Testis (tissue), 3 donors: ENCODE results near the gene ISY1. TPM values are rescaled to one million over a fixed set of nuclear protein-coding genes. Genes with fewer than 3 reads are reported as not detected.
"Not testable (repeated sequence)": the region's sequence is repeated elsewhere in the genome, so short reads cannot be mapped to it uniquely, and the experiment has no call there.

Experiments used
- DNase-seq: peaks from one replicate; pipeline ENCODE4 v3.0.0-alpha.2; 2019
- H3K27ac ChIP-seq, 2 donors: fragments of 200-600 bp; sonication (generic); one replicate each; pipeline ENCODE4 v1.5.1; 2019
- H3K27me3 ChIP-seq: fragments of 200-600 bp; sonication (generic); one replicate; pipeline ENCODE4 v1.5.1; 2019
- H3K36me3 ChIP-seq: fragments of 200-600 bp; sonication (generic); one replicate; pipeline ENCODE4 v1.5.1; 2017; ENCODE audit warnings: low read depth; ENCODE audit errors: missing control alignments
- H3K4me1 ChIP-seq: fragments of 200-600 bp; sonication (generic); one replicate; pipeline ENCODE4 v1.5.1; 2019
- H3K4me3 ChIP-seq, 2 donors: fragments of 200-600 bp; sonication (generic); one replicate each; pipeline ENCODE4 v1.5.1; 2017 to 2019
- H3K9me3 ChIP-seq: fragments of 200-600 bp; sonication (generic); one replicate; pipeline ENCODE4 v1.5.1; 2017
- CTCF ChIP-seq, 3 experiments: fragments of 450-650 bp in 2 of 3; fragments of 200-600 bp in 1 of 3; sonication (generic) in 1 of 3; IDR thresholded peaks; one replicate each; pipeline ENCODE4 v1.5.1; 2016 to 2019; ENCODE audit warnings: antibody characterized with exemption in 3 of 3, mild to moderate bottlenecking in 2 of 3, moderate library complexity in 1 of 3
- POLR2A ChIP-seq: fragments of 450-650 bp; IDR thresholded peaks from one replicate; pipeline ENCODE4 v1.6.1; 2017; ENCODE audit warnings: antibody characterized with exemption, mild to moderate bottlenecking, moderate library complexity
- WGBS, 2 donors: methylation state at CpG; one replicate each; pipeline ENCODE4 v1.1.5; 2018; 5-methylcytosine and 5-hydroxymethylcytosine counted together
- intact Hi-C: fragments of 100-400 bp; cut with DNase I; formaldehyde crosslinking; loops from one replicate; pipeline ENCODE4 v1.15.1; 2023; ENCODE audit warnings: low total_unique reads
- polyA plus RNA-seq: library from polyadenylated mRNA; stranded (reverse); fragments of 350-450 nt; fragmentation: Illumina TruSeq; extraction: RNeasy Lipid Tissue Mini Kit (QIAGEN cat#74804); gene quantifications from one replicate; pipeline ENCODE4 v1.2.3, GENCODE V29; 2014; ENCODE audit warnings: low read depth, low replicate concordance; ENCODE audit not compliant: insufficient read depth
- total RNA-seq, 2 donors: library from RNA; depleted of rRNA; stranded (reverse); fragments of >200 nt; gene quantifications; one replicate each; pipeline ENCODE4 v1.2.3, GENCODE V29; 2016

The ISY1 gene
- total and polyA plus RNA-seq, 3 donors from 2014 or later = 19.4 to 21.0 (median 20.7) TPM

GRCh38 chr3:129173206-129173605 is 12.3 kb upstream of the ISY1 start:
- no peak for TF ChIP-seq POLR2A
- TF ChIP-seq CTCF (IDR thresholded peaks at IDR 0.05) = no peak
- WGBS, 2 donors = 44 to 47% methylated on average over 2 of the region's 2 CpGs

GRCh38 chr3:129166579-129167332 is 5.9 kb upstream of the ISY1 start:
- no peak overlapping the region for H3K4me3 ChIP-seq
- no peak for DNase-seq
- TF ChIP-seq POLR2A = no peak
- no peak for TF ChIP-seq CTCF (IDR thresholded peaks at IDR 0.05)
- peaks cover 16% of the 10 kb centered on the region for H3K4me1 ChIP-seq
- H3K27me3 ChIP-seq = no peaks in the 10 kb centered on the region
- intact Hi-C loops = no loop called here
- 62 to 63% methylated on average over 15 of the region's 15 CpGs for WGBS, 2 donors
- H3K9me3 ChIP-seq = no peaks in the 10 kb centered on the region
- no peaks in the 10 kb centered on the region for H3K36me3 ChIP-seq
- no peak overlapping the region for H3K27ac ChIP-seq

More at GRCh38 chr3:129173206-129173605, 12.3 kb upstream of the ISY1 start:
- no peaks in the 10 kb centered on the region for H3K9me3 ChIP-seq
- intact Hi-C loops = no loop called here
- no peaks in the 10 kb centered on the region for H3K27me3 ChIP-seq
- H3K4me1 ChIP-seq = peaks cover 25% of the 10 kb centered on the region
- H3K4me3 ChIP-seq = no peak overlapping the region
- H3K27ac ChIP-seq = no peak overlapping the region
- no peak for DNase-seq
- no peaks in the 10 kb centered on the region for H3K36me3 ChIP-seq

GRCh38 chr3:129165594-129165993 is 4.7 kb upstream of the ISY1 start:
- WGBS, 2 donors = 88 to 94% methylated on average over 6 to 8 of the region's 8 CpGs
- H3K9me3 ChIP-seq, H3K4me3 ChIP-seq, intact Hi-C loops, H3K36me3 ChIP-seq, H3K27ac ChIP-seq, H3K27me3 ChIP-seq, DNase-seq: not testable (repeated sequence)
- H3K4me1 ChIP-seq = peaks cover 17% of the 10 kb centered on the region

GRCh38 chr3:129164500-129164899 is 3.6 kb upstream of the ISY1 start:
- no peaks in the 10 kb centered on the region for H3K9me3 ChIP-seq
- H3K36me3 ChIP-seq = no peaks in the 10 kb centered on the region
- H3K27ac ChIP-seq = no peak overlapping the region
- intact Hi-C loops = no loop called here
- H3K4me1 ChIP-seq = peaks cover 23% of the 10 kb centered on the region
- 82 to 84% methylated on average over 7 of the region's 7 CpGs for WGBS, 2 donors
- H3K27me3 ChIP-seq = no peaks in the 10 kb centered on the region
- TF ChIP-seq POLR2A (no peak), CTCF (IDR thresholded peaks at IDR 0.05) (no peak)
- no peak for DNase-seq
- no peak overlapping the region for H3K4me3 ChIP-seq

GRCh38 chr3:129162729-129163579 is 2.1 kb upstream of the ISY1 start:
- no peak for DNase-seq
- Histone ChIP-seq H3K36me3 (no peaks in the 10 kb centered on the region), H3K9me3 (no peaks in the 10 kb centered on the region), H3K27me3 (no peaks in the 10 kb centered on the region), H3K4me1 (peaks cover 27% of the 10 kb centered on the region), H3K4me3 (no peak overlapping the region), H3K27ac (no peak overlapping the region)
- intact Hi-C loops = no loop called here
- WGBS, 2 donors = 51 to 63% methylated on average over 5 of the region's 5 CpGs
- TF ChIP-seq CTCF (IDR thresholded peaks at IDR 0.05) = peak in 1 of 3 experiments; percentile 2
- TF ChIP-seq POLR2A = no peak
